Neural cell (in vitro differentiated cells): ENCODE data around the gene SHISAL2B. TPM values are rescaled to one million over a fixed set of nuclear protein-coding genes. Genes with fewer than 3 reads are reported as not detected.

Experiments
- H2AFZ ChIP-seq: fragments of 200-600, 300-800 bp; sonication (generic), shearing (Covaris generic); 2 replicates; pipeline ENCODE4 v1.6.0; 2014; ENCODE audit warnings: low read depth, mild to moderate bottlenecking, antibody characterized with exemption, low read length, moderate library complexity
- H3F3A ChIP-seq: fragments of 200-600 bp; shearing (Covaris generic); 2 replicates; pipeline ENCODE4 v1.6.1; 2016; ENCODE audit warnings: mild to moderate bottlenecking, moderate library complexity, mixed read lengths, antibody characterized with exemption, low read length; ENCODE audit not compliant: insufficient read depth, poor library complexity, severe bottlenecking
- H3K27ac ChIP-seq: fragments of 200-600, 300-800 bp; sonication (generic), shearing (Covaris generic); 2 replicates; pipeline ENCODE4 v1.5.1; 2014; ENCODE audit warnings: mild to moderate bottlenecking, low read length, moderate library complexity
- H3K27me3 ChIP-seq: fragments of 300-800, 200-600 bp; sonication (generic), shearing (Covaris generic); 2 replicates; pipeline ENCODE4 v1.6.0; 2014; ENCODE audit warnings: mild to moderate bottlenecking, low read depth, low read length, moderate library complexity; ENCODE audit not compliant: insufficient read depth
- H3K36me3 ChIP-seq: fragments of 300-800, 200-600 bp; sonication (generic), shearing (Covaris generic); 2 replicates; pipeline ENCODE4 v1.5.1; 2014; ENCODE audit warnings: mild to moderate bottlenecking, antibody characterized with exemption, low read length, moderate library complexity; ENCODE audit not compliant: insufficient read depth
- H3K4me2 ChIP-seq: fragments of 300-800, 200-600 bp; sonication (generic), shearing (Covaris generic); 2 replicates; pipeline ENCODE4 v1.6.0; 2014; ENCODE audit warnings: mild to moderate bottlenecking, low read length
- H3K4me3 ChIP-seq: fragments of 300-800, 200-600 bp; sonication (generic), shearing (Covaris generic); 2 replicates; pipeline ENCODE4 v1.5.1; 2014; ENCODE audit warnings: mild to moderate bottlenecking, low read length, moderate library complexity
- H3K79me2 ChIP-seq: fragments of 200-600 bp; shearing (Covaris generic); replicated peaks from 2 replicates; pipeline ENCODE4 v1.6.0; 2014; ENCODE audit warnings: mild to moderate bottlenecking, low read length, moderate library complexity; ENCODE audit not compliant: insufficient read depth
- H3K9ac ChIP-seq: fragments of 300-800, 200-600 bp; sonication (generic), shearing (Covaris generic); 2 replicates; pipeline ENCODE4 v1.6.1; 2016; ENCODE audit warnings: mild to moderate bottlenecking, low read length, mixed read lengths
- H3K9me2 ChIP-seq: fragments of 200-600 bp; shearing (Covaris generic); 2 replicates; pipeline ENCODE4 v1.6.1; 2016; ENCODE audit warnings: mild to moderate bottlenecking, low read length, mixed read lengths; ENCODE audit not compliant: insufficient read depth
- H3K9me3 ChIP-seq: fragments of 200-600, 300-800 bp; sonication (generic), shearing (Covaris generic); 2 replicates; pipeline ENCODE4 v1.6.1; 2016; ENCODE audit warnings: mild to moderate bottlenecking, mixed run types, low read length, moderate library complexity, mixed read lengths
- H4K20me1 ChIP-seq: fragments of 200-600 bp; shearing (Covaris generic); 2 replicates; pipeline ENCODE4 v1.6.1; 2016; ENCODE audit warnings: mild to moderate bottlenecking, mixed run types; ENCODE audit not compliant: insufficient read depth
- EP300 ChIP-seq: fragments of 450-650 bp; conservative IDR thresholded peaks from 2 replicates; pipeline ENCODE4 v1.6.1; 2014; ENCODE audit warnings: antibody characterized with exemption, mild to moderate bottlenecking, moderate library complexity; ENCODE audit not compliant: poor library complexity, severe bottlenecking
- EZH2 ChIP-seq: fragments of 200-600, 300-800 bp; shearing (Covaris generic), sonication (generic); IDR thresholded peaks from 2 replicates; pipeline ENCODE4 v1.6.1; 2014; ENCODE audit warnings: antibody characterized with exemption, low read length, borderline replicate concordance, mild to moderate bottlenecking; ENCODE audit not compliant: insufficient read depth, poor library complexity, severe bottlenecking
- MXI1 ChIP-seq: fragments of 450-650 bp; conservative IDR thresholded peaks from 2 replicates; pipeline ENCODE4 v1.6.1; 2014; ENCODE audit warnings: antibody characterized with exemption, mild to moderate bottlenecking; ENCODE audit not compliant: poor library complexity, severe bottlenecking
- POLR2AphosphoS5 ChIP-seq: IDR thresholded peaks from 2 replicates; pipeline ENCODE4 v1.6.1; 2012
- RAD21 ChIP-seq: fragments of 450-650 bp; conservative IDR thresholded peaks from 2 replicates; pipeline ENCODE4 v1.6.1; 2014; ENCODE audit warnings: antibody characterized with exemption, mild to moderate bottlenecking, moderate library complexity
- SMC3 ChIP-seq: fragments of 450-650 bp; conservative IDR thresholded peaks from 2 replicates; pipeline ENCODE4 v1.6.1; 2014; ENCODE audit warnings: antibody characterized with exemption, mild to moderate bottlenecking, moderate library complexity; ENCODE audit not compliant: poor library complexity
- TAF1 ChIP-seq: IDR thresholded peaks from 2 replicates; pipeline ENCODE4 v1.6.1; 2012; ENCODE audit warnings: low read depth
- polyA minus RNA-seq: library from RNA; depleted of rRNA, polyadenylated mRNA; stranded (reverse); fragments of >200 nt; gene quantifications from 2 replicates; pipeline ENCODE4 v1.2.3, GENCODE V29; 2014
- polyA plus RNA-seq: library from polyadenylated mRNA; depleted of rRNA; stranded (reverse); fragments of >200 nt; gene quantifications from 2 replicates; pipeline ENCODE4 v1.2.3, GENCODE V29; 2014
- TF ChIP-seq, protein P1 (sequence below): fragments of 450-650 bp; IDR thresholded peaks from 2 replicates; pipeline ENCODE4 v1.5.1; 2014; ENCODE audit warnings: antibody characterized with exemption, mild to moderate bottlenecking, moderate library complexity; ENCODE audit not compliant: poor library complexity, severe bottlenecking
- TF ChIP-seq, protein P2 (sequence below): IDR thresholded peaks from 2 replicates; pipeline ENCODE4 v1.6.1; 2012; ENCODE audit warnings: borderline replicate concordance

Gene SHISAL2B
- polyA plus RNA-seq (not detected in 2 replicates), polyA minus RNA-seq (not detected in 2 replicates)

GRCh38 chr5:64690417-64691151, at the start of gene SHISAL2B:
TSS of gene SHISAL2B (plus strand) at chr5:64690503. CDS start at chr5:64690624, 121 bp downstream.
- H3K79me2 ChIP-seq: no peaks in the 10 kb centered on the region
- no peaks in the 10 kb centered on the region for H3F3A ChIP-seq
- H3K4me2 ChIP-seq: peak within 1 kb of the TSS; percentile 67
- H2AFZ ChIP-seq: peak within 1 kb of the TSS; percentile 34
- peak within 1 kb of the TSS; percentile 47 for H3K9ac ChIP-seq
- peaks cover 30% of the 10 kb centered on the region for H3K27me3 ChIP-seq
- no peaks in the 10 kb centered on the region for H4K20me1 ChIP-seq
- no peak for TF ChIP-seq EP300
- TF ChIP-seq, protein P1, sequence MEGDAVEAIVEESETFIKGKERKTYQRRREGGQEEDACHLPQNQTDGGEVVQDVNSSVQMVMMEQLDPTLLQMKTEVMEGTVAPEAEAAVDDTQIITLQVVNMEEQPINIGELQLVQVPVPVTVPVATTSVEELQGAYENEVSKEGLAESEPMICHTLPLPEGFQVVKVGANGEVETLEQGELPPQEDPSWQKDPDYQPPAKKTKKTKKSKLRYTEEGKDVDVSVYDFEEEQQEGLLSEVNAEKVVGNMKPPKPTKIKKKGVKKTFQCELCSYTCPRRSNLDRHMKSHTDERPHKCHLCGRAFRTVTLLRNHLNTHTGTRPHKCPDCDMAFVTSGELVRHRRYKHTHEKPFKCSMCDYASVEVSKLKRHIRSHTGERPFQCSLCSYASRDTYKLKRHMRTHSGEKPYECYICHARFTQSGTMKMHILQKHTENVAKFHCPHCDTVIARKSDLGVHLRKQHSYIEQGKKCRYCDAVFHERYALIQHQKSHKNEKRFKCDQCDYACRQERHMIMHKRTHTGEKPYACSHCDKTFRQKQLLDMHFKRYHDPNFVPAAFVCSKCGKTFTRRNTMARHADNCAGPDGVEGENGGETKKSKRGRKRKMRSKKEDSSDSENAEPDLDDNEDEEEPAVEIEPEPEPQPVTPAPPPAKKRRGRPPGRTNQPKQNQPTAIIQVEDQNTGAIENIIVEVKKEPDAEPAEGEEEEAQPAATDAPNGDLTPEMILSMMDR: no peak
- no peak for TF ChIP-seq POLR2AphosphoS5
- peak; percentile 37 for TF ChIP-seq MXI1
- no peaks in the 10 kb centered on the region for H3K9me2 ChIP-seq
- H3K9me3 ChIP-seq: no peaks in the 10 kb centered on the region
- no peak within 1 kb of the TSS for H3K27ac ChIP-seq
- H3K36me3 ChIP-seq: no peaks in the 10 kb centered on the region
- peak within 1 kb of the TSS; percentile 80 for H3K4me3 ChIP-seq

- Histone ChIP-seq H3K27me3 (no peaks in the 10 kb centered on the region), H4K20me1 (no peaks in the 10 kb centered on the region), H2AFZ (no peak overlapping the region), H3K79me2 (no peaks in the 10 kb centered on the region), H3K4me3 (no peak overlapping the region), H3K9ac (no peak overlapping the region), H3F3A (no peaks in the 10 kb centered on the region), H3K9me2 (no peaks in the 10 kb centered on the region), H3K9me3 (no peaks in the 10 kb centered on the region), H3K4me2 (no peak overlapping the region), H3K36me3 (no peaks in the 10 kb centered on the region), H3K27ac (no peak overlapping the region)
- TF ChIP-seq MXI1: no peak
- TF ChIP-seq TAF1: no peak
- no peak for TF ChIP-seq POLR2AphosphoS5
- no peak for TF ChIP-seq SMC3
- TF ChIP-seq, protein P1: no peak
- no peak for TF ChIP-seq RAD21
- TF ChIP-seq, protein P2, sequence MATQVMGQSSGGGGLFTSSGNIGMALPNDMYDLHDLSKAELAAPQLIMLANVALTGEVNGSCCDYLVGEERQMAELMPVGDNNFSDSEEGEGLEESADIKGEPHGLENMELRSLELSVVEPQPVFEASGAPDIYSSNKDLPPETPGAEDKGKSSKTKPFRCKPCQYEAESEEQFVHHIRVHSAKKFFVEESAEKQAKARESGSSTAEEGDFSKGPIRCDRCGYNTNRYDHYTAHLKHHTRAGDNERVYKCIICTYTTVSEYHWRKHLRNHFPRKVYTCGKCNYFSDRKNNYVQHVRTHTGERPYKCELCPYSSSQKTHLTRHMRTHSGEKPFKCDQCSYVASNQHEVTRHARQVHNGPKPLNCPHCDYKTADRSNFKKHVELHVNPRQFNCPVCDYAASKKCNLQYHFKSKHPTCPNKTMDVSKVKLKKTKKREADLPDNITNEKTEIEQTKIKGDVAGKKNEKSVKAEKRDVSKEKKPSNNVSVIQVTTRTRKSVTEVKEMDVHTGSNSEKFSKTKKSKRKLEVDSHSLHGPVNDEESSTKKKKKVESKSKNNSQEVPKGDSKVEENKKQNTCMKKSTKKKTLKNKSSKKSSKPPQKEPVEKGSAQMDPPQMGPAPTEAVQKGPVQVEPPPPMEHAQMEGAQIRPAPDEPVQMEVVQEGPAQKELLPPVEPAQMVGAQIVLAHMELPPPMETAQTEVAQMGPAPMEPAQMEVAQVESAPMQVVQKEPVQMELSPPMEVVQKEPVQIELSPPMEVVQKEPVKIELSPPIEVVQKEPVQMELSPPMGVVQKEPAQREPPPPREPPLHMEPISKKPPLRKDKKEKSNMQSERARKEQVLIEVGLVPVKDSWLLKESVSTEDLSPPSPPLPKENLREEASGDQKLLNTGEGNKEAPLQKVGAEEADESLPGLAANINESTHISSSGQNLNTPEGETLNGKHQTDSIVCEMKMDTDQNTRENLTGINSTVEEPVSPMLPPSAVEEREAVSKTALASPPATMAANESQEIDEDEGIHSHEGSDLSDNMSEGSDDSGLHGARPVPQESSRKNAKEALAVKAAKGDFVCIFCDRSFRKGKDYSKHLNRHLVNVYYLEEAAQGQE: no peak
- TF ChIP-seq EZH2: no peak
- TF ChIP-seq EP300: no peak
Observed at GRCh38 chr5:64644831-64645230, 45.5 kb upstream of the SHISAL2B start.
